A549 (cell line): ENCODE data around the gene ATP8B4.

Source experiments
- CHD2 ChIP-seq: fragments of 150-350 bp; IDR thresholded peaks from 2 replicates; pipeline ENCODE4 v1.6.1; 2014; ENCODE audit warnings: low read length; ENCODE audit not compliant: partially characterized antibody
- EHMT2 ChIP-seq: fragments of 200-600 bp; sonication (generic); IDR thresholded peaks from 2 replicates; pipeline ENCODE4 v1.6.1; 2016; ENCODE audit warnings: antibody characterized with exemption, low read depth, mild to moderate bottlenecking, moderate library complexity
- EP300 ChIP-seq, 2 experiments: fragments of >200 bp; sonication (Bioruptor Twin); formaldehyde crosslinking; IDR thresholded peaks; 2 replicates in 1 of 2; 3 replicates in 1 of 2; pipeline ENCODE4 v1.6.1; 2016 to 2017
- HMGXB4 ChIP-seq: fragments of 250-450 bp; sonication (Bioruptor Pico); IDR thresholded peaks from 2 replicates; pipeline ENCODE4 v1.5.0; 2021; ENCODE audit warnings: mild to moderate bottlenecking, moderate library complexity, borderline replicate concordance
- JUN ChIP-seq, 2 experiments: fragments of >200 bp; sonication (Bioruptor Twin); formaldehyde crosslinking; IDR thresholded peaks; 2 replicates in 1 of 2; 3 replicates in 1 of 2; pipeline ENCODE4 v1.6.1; 2016 to 2017
- KDM1A ChIP-seq: fragments of 200-600 bp; sonication (generic); IDR thresholded peaks from 2 replicates; pipeline ENCODE4 v1.6.1; 2016; ENCODE audit warnings: low read depth, mild to moderate bottlenecking
- NR3C1 ChIP-seq: fragments of >200 bp; sonication (Bioruptor Twin); formaldehyde crosslinking; IDR thresholded peaks from 3 replicates; pipeline ENCODE4 v1.6.1; 2017
- REST ChIP-seq: fragments of 200-600 bp; sonication (generic); IDR thresholded peaks from 2 replicates; pipeline ENCODE4 v1.6.1; 2016; ENCODE audit warnings: antibody characterized with exemption, mild to moderate bottlenecking, moderate library complexity
- TF ChIP-seq, protein P1 (sequence below): IDR thresholded peaks from 2 replicates; pipeline ENCODE4 v1.6.1; 2012
- TF ChIP-seq, protein P2 (sequence below): fragments of >200 bp; sonication (Bioruptor Twin); formaldehyde crosslinking; IDR thresholded peaks from 3 replicates; pipeline ENCODE4 v1.5.1; 2016
- TF ChIP-seq, protein P3 (sequence below): fragments of >200 bp; sonication (Bioruptor Twin); formaldehyde crosslinking; IDR thresholded peaks from 3 replicates; pipeline ENCODE4 v1.6.1; 2016

GRCh38 chr15:49977306-49977705, 141.7 kb downstream of the ATP8B4 start:
- TF ChIP-seq, protein P1, sequence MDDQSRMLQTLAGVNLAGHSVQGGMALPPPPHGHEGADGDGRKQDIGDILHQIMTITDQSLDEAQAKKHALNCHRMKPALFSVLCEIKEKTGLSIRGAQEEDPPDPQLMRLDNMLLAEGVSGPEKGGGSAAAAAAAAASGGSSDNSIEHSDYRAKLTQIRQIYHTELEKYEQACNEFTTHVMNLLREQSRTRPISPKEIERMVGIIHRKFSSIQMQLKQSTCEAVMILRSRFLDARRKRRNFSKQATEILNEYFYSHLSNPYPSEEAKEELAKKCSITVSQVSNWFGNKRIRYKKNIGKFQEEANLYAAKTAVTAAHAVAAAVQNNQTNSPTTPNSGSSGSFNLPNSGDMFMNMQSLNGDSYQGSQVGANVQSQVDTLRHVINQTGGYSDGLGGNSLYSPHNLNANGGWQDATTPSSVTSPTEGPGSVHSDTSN, result no peak
- TF ChIP-seq REST (no peak), EHMT2 (no peak), HMGXB4 (no peak), NR3C1 (no peak), CHD2 (no peak), EP300 (IDR thresholded peaks at IDR 0.05) (no peak), JUN (IDR thresholded peaks at IDR 0.05) (no peak), KDM1A (no peak)
- TF ChIP-seq, protein P2, sequence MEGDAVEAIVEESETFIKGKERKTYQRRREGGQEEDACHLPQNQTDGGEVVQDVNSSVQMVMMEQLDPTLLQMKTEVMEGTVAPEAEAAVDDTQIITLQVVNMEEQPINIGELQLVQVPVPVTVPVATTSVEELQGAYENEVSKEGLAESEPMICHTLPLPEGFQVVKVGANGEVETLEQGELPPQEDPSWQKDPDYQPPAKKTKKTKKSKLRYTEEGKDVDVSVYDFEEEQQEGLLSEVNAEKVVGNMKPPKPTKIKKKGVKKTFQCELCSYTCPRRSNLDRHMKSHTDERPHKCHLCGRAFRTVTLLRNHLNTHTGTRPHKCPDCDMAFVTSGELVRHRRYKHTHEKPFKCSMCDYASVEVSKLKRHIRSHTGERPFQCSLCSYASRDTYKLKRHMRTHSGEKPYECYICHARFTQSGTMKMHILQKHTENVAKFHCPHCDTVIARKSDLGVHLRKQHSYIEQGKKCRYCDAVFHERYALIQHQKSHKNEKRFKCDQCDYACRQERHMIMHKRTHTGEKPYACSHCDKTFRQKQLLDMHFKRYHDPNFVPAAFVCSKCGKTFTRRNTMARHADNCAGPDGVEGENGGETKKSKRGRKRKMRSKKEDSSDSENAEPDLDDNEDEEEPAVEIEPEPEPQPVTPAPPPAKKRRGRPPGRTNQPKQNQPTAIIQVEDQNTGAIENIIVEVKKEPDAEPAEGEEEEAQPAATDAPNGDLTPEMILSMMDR, result no peak
- TF ChIP-seq, protein P3, sequence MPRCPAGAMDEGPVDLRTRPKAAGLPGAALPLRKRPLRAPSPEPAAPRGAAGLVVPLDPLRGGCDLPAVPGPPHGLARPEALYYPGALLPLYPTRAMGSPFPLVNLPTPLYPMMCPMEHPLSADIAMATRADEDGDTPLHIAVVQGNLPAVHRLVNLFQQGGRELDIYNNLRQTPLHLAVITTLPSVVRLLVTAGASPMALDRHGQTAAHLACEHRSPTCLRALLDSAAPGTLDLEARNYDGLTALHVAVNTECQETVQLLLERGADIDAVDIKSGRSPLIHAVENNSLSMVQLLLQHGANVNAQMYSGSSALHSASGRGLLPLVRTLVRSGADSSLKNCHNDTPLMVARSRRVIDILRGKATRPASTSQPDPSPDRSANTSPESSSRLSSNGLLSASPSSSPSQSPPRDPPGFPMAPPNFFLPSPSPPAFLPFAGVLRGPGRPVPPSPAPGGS, result no peak
